A172 (cell line): Measurements from ENCODE around the gene ACVR2A. TPM values are rescaled to one million over a fixed set of nuclear protein-coding genes. Genes with fewer than 3 reads are reported as not detected.

Experiments used
- DNase-seq: peaks from one replicate; pipeline ENCODE4 v3.0.0-alpha.2; 2015; ENCODE audit warnings: low spot score
- total RNA-seq: library from RNA; depleted of rRNA; stranded (reverse); fragments of >200 nt; shearing (Covaris generic); gene quantifications from 2 replicates; pipeline ENCODE4 v1.2.3, GENCODE V29; 2014; rRNA removed

The ACVR2A gene
- 3.6 and 5.5 TPM in 2 replicates for total RNA-seq

DNA sequence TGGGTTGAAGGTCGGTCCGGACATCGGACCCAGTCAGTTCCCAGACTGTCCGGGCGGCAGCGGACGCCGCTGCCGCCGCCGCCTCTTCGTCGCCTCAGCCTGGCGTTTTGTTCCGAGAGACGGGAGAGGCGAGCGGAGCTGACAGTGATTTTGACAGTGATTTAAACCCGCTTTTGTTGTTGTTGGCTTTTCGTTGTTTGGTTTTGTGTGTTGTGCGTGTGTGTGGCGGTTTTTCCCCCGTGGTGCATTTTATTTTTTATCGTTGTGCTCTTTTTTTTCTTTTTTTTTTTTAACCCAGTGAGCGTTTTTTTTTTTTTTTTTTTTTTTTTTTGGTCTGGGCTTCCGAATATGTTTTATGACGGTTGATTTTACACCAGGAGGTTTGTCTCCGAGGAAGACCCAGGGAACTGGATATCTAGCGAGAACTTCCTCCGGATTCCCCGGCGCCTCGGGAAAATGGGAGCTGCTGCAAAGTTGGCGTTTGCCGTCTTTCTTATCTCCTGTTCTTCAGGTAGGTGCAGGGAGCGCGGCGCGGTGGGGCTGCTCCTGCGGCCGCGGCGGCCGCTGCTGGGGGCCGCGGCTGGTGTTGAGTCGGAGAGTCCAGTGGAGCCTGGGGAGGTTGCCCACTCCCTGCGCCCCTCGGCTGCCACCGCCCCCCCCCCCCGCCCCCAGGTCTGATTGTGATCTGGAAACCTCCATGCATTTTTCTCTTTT is at the start of gene ACVR2A:
Gene ACVR2A, plus strand, starts transcription at position 333 of the 714 bp plus-strand sequence. Its CDS starts 124 bp downstream, at position 457.
- peak; percentile 33 for DNase-seq

DNA sequence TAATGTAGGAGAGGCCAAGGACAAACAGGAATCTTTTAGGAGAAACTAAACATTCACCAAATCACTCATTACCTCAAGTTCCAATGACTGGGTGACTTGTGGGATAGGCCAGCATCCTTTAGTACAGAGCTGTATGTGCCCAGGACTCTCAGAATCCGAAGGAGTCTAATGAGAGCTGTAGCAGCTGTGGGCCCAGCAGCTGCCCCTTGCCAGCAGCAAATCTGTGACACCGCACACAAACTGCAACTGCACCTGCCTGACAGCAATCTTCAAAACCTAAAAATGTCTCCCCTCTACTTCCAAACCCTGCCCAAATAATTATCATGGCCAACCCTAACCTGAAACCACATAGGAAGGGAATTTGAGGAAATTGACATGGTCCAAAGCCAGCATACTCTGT is 44.5 kb upstream of the ACVR2A start:
- no peak for DNase-seq

DNA sequence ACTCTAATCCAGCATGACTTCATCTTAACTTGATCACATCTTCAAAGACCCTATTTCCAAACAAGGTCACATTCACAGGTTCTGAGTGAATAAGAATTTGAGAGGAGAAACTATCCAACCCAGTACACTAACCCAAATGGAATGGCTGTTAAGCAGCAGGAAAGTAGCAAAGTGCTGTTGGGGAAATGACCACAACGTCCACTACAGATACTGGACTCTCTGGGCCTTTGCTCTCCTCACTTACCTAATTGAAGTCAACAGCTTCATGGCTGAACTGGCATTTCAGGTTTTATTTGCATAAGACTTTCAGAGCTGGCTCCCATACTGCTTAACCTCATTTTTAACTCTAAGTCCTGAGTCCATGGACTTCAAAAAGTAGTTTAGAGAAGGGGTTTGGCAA is 38.0 kb upstream of the ACVR2A start:
- no peak for DNase-seq

DNA sequence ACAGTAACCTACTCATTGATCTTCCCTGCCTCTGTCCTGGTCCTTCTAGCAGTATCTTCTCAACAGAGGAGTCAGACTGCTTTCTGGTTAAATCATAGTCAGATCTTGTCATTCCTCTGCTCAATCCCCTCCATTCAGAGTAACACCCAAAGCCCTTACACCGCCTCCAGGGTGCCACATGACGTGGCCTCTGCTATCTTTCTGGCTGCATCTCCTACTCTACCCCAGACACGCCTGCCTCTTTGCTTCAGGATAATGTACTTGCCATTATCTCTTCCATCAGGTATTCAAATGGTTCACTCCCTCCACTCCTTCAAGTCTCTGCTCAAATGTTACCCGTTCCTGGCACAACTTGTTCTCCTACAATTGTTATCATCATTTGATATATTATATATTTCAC is 36.3 kb upstream of the ACVR2A start:
- no peak for DNase-seq

DNA sequence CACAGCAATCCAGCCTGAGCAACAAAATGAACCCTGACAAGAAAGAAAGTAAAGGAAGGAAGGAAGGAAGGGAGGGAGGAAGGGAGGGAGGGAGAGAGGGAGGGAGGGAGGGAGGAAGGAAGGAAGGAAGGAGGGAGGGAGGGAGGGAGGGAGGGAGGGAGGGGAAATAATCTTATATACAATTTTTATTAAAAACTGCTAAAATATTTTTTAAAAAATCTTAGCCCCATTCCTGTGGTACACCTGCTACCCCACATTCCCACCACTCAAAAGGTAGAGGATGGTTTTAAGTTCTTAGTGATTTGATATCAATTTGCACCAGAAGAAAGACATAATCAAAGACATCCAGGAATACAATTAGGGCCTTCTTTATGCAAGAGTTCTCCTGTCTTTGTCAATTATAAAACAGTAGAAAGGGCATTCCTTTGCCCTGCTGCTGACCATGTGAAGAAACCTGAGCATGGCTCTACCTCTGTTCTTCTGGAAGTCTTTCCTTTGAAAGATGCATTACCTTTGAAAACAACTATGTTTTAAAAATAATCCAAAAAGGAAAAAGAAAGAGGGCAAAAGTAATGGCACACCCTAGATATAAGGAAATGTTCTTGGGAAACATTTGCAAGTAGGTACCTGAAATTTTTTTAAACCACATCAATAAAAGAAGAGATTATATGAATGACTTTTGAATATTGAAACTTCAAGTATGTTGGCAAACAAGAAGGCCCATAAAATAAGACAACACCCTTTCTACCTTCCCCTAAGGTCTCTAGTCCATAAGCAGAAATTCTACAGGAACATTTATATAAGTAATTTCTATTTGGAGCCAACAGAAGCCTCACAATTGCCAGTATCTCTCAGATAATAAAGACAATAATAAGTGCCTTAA is 33.7 kb upstream of the ACVR2A start:
- DNase-seq = no peak

DNA sequence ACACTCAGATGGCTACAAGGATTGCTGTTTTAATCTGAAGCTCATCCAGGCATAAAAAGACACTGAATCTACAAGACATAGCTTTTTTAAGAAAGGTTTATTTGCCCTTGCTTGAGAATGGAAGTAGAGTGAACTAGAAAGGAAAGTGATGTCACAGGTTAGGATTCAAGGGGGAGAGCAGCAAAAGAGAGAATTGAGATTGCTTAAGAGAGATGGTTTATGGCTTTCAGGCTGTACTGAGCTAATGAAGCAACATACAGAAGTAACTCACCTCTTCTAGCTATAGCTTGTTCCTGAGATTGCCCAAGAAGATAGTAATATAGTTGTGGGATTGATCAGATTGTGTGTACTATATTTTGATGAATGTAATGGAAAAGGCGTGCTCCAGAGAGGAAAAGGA is 26.1 kb upstream of the ACVR2A start:
- no peak for DNase-seq

DNA sequence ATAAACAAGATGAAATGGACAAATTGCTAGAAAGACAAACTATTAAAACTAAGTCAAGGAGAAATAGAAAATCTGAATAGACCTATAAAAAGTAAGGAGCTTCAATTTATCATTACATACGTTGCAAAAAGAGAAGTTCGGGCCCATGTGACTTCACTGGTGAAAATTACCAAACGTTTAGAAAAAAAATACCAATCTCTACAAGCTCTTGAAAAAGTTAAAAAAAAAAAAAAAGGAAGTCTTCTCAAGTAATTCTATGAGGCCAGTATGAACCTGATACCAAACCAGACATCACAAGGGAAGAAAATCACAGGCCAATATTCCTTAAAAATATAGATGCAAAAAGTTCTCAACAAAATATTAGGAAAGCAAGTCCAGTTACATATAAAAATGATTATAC is 20.2 kb upstream of the ACVR2A start:
- no peak for DNase-seq

DNA sequence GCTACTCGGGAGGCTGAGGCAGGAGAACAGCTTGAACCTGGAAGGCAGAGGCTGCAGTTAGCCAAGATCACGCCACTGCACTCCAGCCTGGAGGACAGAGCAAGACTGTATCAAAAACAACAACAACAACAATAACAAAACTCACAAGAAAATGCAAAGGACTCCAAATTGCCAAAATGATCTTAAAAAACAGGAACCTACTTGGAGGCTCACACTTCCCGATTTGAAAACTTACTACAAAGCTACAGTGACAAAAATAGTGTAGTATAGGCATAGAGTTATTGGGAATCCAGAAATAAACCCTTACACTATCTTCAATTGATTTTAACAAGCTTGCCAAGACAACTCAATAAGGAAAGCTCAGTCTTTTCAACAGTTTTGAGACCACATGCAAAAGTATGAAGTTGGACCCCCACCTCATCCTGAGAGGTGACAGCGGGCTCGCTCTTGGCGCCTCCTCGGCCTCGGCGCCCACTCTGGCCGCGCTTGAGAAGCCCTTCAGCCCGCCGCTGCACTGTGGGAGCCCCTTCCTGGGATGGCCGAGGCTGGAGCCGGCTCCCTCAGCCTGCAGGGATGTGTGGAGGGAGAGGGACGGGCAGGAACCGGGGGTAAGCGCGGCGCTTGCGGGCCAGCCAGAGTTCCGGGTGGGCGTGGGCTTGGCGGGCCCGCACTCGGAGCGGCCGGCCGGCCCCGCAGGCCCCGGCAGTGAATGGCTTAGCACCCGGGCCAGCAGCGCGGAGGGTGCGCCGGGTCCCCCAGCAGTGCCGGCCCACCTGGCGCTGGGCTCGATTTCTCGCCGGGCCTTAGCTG is 18.3 kb upstream of the ACVR2A start:
- DNase-seq = no peak

DNA sequence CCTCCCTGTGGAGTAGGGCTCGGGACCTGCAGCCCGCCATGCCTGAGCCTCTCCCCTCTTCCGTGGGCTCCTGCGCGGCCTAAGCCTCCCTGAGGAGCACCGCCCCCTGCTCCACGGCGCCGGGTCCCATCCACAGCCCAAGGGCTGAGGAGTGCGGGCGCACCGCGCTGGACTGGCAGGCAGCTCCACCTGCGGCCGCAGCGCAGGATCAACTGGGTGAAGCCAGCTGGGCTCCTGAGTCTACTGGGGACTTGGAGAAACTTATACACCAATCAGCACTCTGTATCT is 17.8 kb upstream of the ACVR2A start:
- no peak for DNase-seq

DNA sequence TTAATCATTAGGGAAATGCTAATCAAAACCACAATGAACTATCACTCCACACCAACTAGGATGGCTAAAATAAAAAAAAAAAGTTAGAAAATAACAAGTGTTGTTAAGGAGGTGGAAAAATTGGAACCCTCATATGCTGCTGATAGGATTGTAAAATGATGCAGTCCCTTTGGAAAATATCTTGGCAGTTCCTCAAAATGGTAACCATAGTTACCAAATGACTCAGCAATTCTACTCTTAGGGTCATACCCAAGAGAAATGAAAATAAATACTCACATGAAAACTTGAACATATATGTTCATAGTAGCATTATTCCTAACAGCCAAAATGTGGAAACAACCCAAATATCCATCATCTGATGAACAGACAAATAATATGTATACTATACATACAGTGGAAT is 15.7 kb upstream of the ACVR2A start:
- peak; percentile 79 for DNase-seq

DNA sequence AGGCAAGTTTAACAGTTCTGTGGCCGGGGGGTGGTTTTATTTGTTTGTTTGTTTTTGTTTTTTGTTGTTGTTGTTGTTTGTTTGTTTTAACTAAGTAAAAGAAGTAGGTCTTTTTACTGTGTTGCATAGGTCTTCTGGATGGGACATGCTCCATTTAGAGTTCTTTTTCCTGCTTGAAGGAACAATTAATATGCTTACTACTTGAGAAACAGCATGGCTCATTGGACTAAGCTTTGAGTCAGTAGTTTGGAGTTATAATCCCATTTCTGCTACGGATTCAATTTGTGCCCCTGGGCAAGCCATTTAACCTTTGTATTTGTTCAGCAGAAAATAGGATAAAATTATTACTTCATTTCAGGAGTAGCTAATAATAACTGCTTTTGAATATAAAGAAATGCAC is 8.7 kb upstream of the ACVR2A start:
- DNase-seq = no peak

DNA sequence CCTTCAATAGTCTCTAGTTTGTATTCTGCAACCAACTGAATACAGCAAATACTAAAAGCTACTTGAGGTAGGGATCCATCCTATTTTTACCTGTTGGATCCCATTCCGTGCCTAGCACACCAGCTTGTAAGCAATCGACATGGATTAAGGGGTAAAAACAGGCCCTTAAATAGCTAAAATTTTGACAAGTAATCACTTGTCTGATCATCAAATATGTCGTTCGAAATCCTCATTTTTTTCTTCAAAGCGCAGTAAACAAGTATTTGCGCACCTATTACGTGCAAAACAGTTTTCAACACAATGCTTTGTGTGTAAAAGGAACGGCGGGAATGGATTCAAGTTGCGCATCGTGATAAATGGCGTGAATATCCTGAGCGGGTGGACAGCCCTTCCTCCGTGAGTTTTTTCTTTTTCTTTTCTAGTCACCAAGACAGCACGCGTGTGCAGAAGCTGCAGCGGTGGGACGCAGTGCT is 1.4 kb upstream of the ACVR2A start:
- no peak for DNase-seq

DNA sequence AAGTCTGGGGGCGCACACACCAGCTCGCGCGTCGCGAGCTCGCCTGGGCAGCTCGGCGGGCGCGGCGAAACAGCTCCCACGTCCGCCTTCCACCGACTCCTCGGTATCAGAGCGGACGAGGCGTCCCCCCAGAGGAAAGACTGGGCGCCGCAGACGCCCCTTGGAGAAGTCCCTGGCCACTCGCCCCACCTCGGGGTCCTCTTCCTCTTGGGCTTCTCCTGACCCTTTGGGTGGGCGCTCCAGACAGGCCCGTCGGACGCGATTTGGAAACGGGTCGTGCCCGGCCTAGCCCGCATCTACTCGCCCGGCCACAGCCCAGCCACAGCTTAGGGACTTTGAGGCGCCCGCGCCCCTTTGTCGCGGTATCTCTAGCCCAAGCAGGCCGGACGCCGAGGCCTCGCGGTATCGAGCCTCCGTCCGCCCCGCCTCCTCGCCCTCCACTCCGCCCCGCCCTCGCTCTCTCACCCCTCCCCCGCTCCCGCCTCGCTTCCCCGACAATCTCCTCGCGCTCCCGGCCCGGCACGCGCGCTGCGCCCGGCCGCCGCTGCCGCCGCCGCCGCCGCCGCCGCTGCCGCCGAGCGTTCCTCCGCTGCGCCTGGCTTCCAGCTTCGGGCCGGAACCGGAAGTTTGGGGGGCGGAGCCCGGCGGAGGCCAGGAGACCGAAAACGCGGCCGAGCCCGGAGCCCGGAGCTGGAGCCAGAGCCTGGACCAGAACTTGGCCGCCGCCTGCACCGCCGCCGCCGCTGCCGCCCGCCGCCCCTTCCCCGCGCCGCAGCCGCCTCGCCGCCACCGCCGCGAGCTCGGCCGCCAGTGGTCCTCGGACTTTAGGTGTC is 749 bp upstream of the ACVR2A start:
- peak; percentile 82 for DNase-seq

DNA sequence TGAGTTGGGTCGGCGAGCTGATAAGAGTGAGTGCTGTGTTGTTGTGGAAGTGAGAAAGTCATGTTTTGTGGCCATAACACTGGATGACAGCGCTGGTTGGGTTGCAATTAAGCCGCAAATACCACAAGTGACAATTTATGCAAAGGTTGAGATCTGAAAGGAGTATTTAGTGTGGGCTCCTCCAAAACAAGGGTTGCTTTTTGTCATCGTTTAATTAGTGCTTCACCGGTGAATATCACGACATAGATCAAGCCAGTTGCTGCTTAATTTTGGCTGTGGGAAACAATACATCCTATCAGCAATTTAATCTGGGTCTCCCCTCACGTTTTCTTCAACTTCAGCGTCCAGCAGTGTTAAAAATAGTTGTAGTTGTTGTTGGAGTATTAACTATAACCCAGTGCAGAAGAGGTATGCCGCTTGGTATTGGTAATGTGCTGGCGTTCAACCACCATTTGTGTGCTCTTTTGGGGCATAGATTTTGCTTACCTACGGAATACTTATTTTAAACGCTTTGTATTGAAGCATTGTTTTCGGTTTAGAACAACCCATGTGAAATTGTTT is 662 bp downstream of the ACVR2A start:
- DNase-seq = peak; percentile 8

DNA sequence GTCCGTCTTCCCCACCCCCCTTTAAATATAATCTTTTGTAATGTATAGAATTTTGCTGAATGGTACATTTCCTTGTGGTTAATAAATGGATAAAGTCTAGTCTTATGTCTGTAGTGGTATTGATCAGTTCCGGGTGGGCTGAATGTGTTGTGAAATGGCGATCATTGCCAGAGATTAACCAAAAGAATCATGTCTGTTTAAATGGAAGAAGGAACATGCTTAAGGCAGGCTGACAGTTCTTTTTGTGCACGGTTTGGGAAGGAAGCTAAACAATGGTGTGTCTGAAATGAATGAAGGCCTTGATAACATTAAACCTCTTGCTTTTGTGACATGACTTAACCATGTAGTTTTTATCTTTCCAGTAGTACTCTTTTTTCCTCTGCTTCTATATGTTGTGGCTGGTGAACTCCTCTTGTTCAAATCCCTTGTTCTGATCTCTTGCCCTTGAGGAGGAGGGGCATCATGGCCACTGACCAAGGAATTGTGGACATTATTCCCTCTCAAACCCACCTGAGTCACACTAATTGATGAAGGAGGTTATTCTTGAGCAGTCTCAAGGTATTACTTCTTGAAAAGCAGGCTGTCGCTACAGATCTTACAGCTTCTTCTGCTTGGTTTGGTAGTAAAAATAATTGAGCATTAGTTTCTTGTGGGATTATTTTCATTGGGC is 1.7 kb downstream of the ACVR2A start:
- DNase-seq = no peak

DNA sequence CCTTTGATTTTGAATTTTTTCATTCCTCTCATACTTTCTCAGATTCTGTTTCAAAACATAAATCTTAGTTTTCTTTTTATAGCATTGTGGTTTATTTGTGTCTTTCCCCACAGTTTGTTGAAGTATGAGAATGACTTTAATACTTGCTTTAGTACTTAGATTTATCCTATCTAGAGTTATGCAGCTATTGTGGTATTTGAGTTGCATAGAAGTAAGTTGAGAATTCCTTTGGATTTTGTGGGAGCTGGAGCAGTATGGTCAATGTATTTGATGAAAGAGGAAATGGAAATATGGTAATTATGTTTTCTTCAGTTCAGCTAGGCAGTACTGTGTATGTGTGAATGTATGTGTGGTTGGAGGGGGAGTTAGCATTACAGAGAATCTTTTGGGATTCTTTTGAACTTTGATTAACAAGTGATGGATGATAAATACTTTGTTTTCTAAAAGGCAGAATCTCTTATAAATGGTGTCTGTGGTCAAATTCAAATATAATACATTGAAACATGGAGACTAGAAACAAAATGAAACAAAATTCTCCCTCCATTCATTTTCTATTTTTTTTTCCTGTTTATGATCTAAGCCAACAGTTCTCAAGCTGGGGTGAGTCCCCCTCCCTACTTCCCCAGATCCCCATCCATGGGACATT is 3.0 kb downstream of the ACVR2A start:
- DNase-seq = no peak

DNA sequence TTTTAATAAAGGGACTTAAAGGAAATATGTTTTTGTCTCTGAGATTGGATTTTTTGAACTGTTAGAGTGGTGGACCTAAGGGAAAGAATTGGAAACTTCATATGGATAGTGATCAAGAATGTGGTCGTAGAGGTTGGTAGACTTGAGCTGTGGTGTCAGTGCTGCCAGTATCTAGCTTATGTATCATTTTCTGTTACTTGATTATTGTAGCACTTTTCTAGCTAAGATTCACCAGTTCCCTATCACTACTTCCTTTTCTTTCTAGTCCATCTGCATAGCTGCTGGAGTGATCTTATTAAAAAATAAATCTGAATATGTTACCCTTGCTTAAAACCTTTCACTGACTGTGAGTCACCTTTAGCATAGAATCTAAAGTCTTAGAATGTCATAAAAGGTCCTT is 6.0 kb downstream of the ACVR2A start:
- DNase-seq = no peak

DNA sequence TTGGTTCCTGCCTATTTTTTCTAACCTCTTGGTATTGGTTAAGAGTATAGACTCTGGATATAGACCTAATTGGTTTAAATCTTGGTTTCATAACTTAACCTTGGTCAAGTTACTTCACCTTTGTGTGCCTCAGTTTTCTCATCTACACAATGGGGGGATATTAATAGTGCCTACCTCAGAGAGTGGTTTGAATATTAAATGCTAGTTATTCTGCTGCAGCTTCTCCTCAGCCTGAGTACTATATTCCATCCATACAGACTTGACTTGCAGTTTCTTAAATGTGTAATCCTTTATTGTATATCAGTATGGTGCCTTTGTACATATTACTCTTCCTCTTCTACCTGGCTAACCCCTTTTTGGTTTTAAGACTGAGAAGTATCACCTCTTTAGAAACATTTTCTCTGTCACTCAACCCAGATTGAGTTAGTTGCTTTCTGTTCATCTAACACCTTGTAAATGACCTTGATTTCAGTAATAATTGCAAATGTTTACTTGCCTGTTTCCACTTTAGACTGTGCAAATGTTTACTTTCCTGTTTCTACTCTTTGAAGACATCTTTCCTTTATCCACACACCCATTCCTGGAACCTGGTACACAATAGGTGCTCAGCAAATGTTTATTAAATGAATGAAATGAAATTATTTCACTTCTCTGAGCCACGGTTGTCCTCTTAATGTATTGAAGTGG is 6.6 kb downstream of the ACVR2A start:
- DNase-seq = no peak

DNA sequence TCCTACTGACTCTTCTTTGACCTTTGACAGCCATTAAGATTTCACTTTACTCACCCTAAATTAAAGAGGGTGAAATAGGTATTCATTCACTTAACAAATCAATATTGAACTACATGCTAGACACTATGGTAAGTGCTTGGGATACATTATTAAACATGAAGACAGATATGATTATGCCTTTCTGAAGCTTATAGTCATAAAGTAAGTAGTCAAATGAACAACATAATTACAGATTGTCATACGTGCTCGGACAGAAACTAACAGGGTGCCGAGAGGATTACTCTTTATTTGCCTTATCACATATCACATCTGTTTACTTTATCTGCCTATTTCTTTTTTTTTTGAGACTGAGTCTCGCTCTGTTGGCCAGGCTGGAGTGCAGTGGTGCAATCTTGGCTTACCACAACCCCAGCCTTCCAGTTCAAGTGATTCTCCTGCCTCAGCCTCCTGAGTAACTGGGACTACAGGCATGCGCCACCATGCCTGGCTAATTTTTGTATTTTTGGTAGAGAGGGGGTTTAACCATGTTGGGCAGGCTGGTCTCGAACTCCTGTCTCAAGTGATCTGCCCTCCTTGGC is 9.8 kb downstream of the ACVR2A start:
- DNase-seq = no peak
